ENCODE measurements around the gene PCDHGB4. TPM values are rescaled to one million over a fixed set of nuclear protein-coding genes. Genes with fewer than 3 reads are reported as not detected.

PCDHGB4 gene
- total and polyA plus RNA-seq, 9 of the 15 experiments (the other 6 are each of a cell fraction or from before 2014, with no cell fraction given) = 0.01 to 0.14 (median 0.03) TPM; not detected in 5

GRCh38 chr5:141356133-141356532 lies 31.4 kb upstream of the PCDHGB4 start (continued):
- TF ChIP-seq MGA (IDR thresholded peaks at IDR 0.05) = peak; percentile 52; the same call in 1 of the 2 replicates
- TF ChIP-seq FOXA3 (CRISPR knock-in tag; conservative IDR thresholded peaks at IDR 0.05 in 1 of 2, IDR thresholded peaks at IDR 0.05 in 1 of 2) = peak in 1 of 2 experiments; percentile 71; a peak in 2 of 4 replicates
- peak; percentile 16; the same call in 1 of the 2 replicates for TF ChIP-seq USF2 (CRISPR knock-in tag; IDR thresholded peaks at IDR 0.05)
- no peak for TF ChIP-seq PYGO2 (tag; IDR thresholded peaks at IDR 0.05)
- peak; percentile 28; the same call in 1 of the 2 replicates for TF ChIP-seq NFE2 (IDR thresholded peaks at IDR 0.05; ENCODE audit: low read depth)
